OCI-LY1 (cell line): ENCODE results near the gene TPRG1.

Source experiments
- H2AFZ ChIP-seq: fragments of 200-600 bp; sonication (generic), shearing (Covaris generic); 2 replicates; pipeline ENCODE4 v1.6.0; 2014; ENCODE audit warnings: antibody characterized with exemption, mild to moderate bottlenecking, low read length
- H3F3A ChIP-seq: fragments of 200-600 bp; sonication (generic), shearing (Covaris generic); 2 replicates; pipeline ENCODE4 v1.6.0; 2014; ENCODE audit warnings: mild to moderate bottlenecking, antibody characterized with exemption, low read length, moderate library complexity; ENCODE audit not compliant: insufficient read depth
- H3K27ac ChIP-seq: fragments of 200-600 bp; sonication (generic); 2 replicates; pipeline ENCODE4 v1.5.1; 2014; ENCODE audit warnings: low read length, mixed run types, mild to moderate bottlenecking, low read depth; ENCODE audit not compliant: poor library complexity, severe bottlenecking
- H3K27me3 ChIP-seq: fragments of 200-600 bp; sonication (generic); 2 replicates; pipeline ENCODE4 v1.6.0; 2014; ENCODE audit warnings: antibody characterized with exemption, mild to moderate bottlenecking, low read length, moderate library complexity; ENCODE audit not compliant: insufficient read depth
- H3K36me3 ChIP-seq: fragments of 200-600 bp; sonication (generic); 2 replicates; pipeline ENCODE4 v1.6.1; 2014; ENCODE audit warnings: mild to moderate bottlenecking, antibody characterized with exemption, low read length, moderate library complexity, mixed read lengths; ENCODE audit not compliant: insufficient read depth
- H3K4me1 ChIP-seq: fragments of 200-600 bp; sonication (generic); 2 replicates; pipeline ENCODE4 v1.5.1; 2014; ENCODE audit warnings: mild to moderate bottlenecking, low read length, moderate library complexity; ENCODE audit not compliant: insufficient read depth, severe bottlenecking
- H3K4me2 ChIP-seq: fragments of 200-600 bp; sonication (generic), shearing (Covaris generic); 2 replicates; pipeline ENCODE4 v1.6.1; 2014; ENCODE audit warnings: low read length
- H3K4me3 ChIP-seq: fragments of 200-600 bp; sonication (generic); 2 replicates; pipeline ENCODE4 v1.5.1; 2014; ENCODE audit warnings: low read length, low read depth, mild to moderate bottlenecking, mixed read lengths; ENCODE audit not compliant: poor library complexity, severe bottlenecking
- H3K79me2 ChIP-seq: fragments of 200-600 bp; shearing (Covaris generic); 2 replicates; pipeline ENCODE4 v1.6.1; 2016; ENCODE audit warnings: mixed run types, low read length, mixed read lengths; ENCODE audit not compliant: insufficient read depth
- H3K9ac ChIP-seq: fragments of 200-600 bp; sonication (generic), shearing (Covaris generic); 2 replicates; pipeline ENCODE4 v1.6.1; 2014; ENCODE audit warnings: mild to moderate bottlenecking, low read length, mixed read lengths
- H3K9me2 ChIP-seq: fragments of 200-600 bp; sonication (generic), shearing (Covaris generic); 2 replicates; pipeline ENCODE4 v1.6.1; 2014; ENCODE audit warnings: low read depth, mild to moderate bottlenecking, low read length, mixed read lengths
- H3K9me3 ChIP-seq: fragments of 200-600 bp; shearing (Covaris generic); 2 replicates; pipeline ENCODE4 v1.6.1; 2014; ENCODE audit warnings: low read length, mixed read lengths
- H4K20me1 ChIP-seq: fragments of 200-600 bp; sonication (generic), shearing (Covaris generic); 2 replicates; pipeline ENCODE4 v1.6.0; 2016; ENCODE audit warnings: mild to moderate bottlenecking, low read length; ENCODE audit not compliant: insufficient read depth
- EZH2 ChIP-seq: fragments of 200-600 bp; sonication (generic), shearing (Covaris generic); IDR thresholded peaks from 2 replicates; pipeline ENCODE4 v1.8.0; 2017; ENCODE audit warnings: borderline replicate concordance, mixed run types, mild to moderate bottlenecking, antibody characterized with exemption, low read length, moderate library complexity, mixed read lengths
- TF ChIP-seq, protein P1 (sequence below): fragments of 200-600 bp; sonication (generic), shearing (Covaris generic); IDR thresholded peaks from 2 replicates; pipeline ENCODE4 v1.5.1; 2017; ENCODE audit warnings: mild to moderate bottlenecking, antibody characterized with exemption, low read length, moderate library complexity, mixed read lengths

TPRG1 gene

DNA sequence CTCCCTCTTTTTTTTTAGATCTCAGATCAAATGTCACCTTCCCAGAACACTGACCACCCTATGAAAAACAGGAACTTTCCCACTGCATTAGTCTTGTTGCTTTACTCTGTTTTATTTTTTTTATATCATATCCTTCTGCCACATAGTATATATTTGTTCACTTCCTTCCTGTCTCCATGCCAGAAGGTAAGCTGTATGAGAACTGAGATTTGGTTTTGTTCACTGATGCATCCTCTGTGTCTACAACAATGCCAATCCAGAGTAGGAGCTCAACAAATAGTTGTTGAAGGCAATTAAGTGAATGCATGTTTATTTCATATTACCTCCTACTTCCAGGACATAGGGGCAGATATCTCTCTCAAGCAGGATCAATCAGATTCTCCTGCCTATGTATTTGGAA is 114.4 kb downstream of the TPRG1 start:
- no peak overlapping the region for H2AFZ ChIP-seq
- no peaks in the 10 kb centered on the region for H3K9me2 ChIP-seq
- H3K27ac ChIP-seq, result no peak overlapping the region
- no peaks in the 10 kb centered on the region for H3K36me3 ChIP-seq
- no peaks in the 10 kb centered on the region for H3K4me1 ChIP-seq
- H3K79me2 ChIP-seq, result no peaks in the 10 kb centered on the region
- TF ChIP-seq, protein P1, sequence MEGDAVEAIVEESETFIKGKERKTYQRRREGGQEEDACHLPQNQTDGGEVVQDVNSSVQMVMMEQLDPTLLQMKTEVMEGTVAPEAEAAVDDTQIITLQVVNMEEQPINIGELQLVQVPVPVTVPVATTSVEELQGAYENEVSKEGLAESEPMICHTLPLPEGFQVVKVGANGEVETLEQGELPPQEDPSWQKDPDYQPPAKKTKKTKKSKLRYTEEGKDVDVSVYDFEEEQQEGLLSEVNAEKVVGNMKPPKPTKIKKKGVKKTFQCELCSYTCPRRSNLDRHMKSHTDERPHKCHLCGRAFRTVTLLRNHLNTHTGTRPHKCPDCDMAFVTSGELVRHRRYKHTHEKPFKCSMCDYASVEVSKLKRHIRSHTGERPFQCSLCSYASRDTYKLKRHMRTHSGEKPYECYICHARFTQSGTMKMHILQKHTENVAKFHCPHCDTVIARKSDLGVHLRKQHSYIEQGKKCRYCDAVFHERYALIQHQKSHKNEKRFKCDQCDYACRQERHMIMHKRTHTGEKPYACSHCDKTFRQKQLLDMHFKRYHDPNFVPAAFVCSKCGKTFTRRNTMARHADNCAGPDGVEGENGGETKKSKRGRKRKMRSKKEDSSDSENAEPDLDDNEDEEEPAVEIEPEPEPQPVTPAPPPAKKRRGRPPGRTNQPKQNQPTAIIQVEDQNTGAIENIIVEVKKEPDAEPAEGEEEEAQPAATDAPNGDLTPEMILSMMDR, result no peak
- no peak for TF ChIP-seq EZH2
- H3F3A ChIP-seq, result no peaks in the 10 kb centered on the region
- no peak overlapping the region for H3K9ac ChIP-seq
- H3K9me3 ChIP-seq, result no peaks in the 10 kb centered on the region
- H3K4me3 ChIP-seq, result no peak overlapping the region
- no peak overlapping the region for H3K4me2 ChIP-seq
- H3K27me3 ChIP-seq, result no peaks in the 10 kb centered on the region
- no peaks in the 10 kb centered on the region for H4K20me1 ChIP-seq

DNA sequence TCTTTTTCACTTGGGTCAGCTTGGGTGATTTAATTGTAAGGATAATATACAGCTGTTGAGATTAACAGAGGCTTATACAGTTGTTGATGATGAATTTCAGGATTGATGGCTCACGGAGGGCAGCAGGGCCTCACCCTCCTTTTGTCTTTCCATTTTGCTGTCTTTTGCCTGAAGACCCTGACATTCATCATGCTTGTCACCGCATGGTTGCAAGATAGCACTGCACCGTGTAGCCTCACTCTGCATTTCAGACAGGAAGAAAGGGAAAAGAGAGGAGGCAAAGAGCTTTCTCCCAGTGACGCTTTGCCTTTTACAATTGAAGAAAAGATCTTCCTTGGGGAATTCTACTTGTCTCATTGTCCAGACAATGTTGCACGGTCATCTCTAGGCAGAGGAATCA is 115.1 kb downstream of the TPRG1 start:
- H3K9ac ChIP-seq, result no peak overlapping the region
- no peaks in the 10 kb centered on the region for H3K27me3 ChIP-seq
- H3F3A ChIP-seq, result no peaks in the 10 kb centered on the region
- no peaks in the 10 kb centered on the region for H3K36me3 ChIP-seq
- TF ChIP-seq, protein P1, result no peak
- TF ChIP-seq EZH2, result no peak
- no peaks in the 10 kb centered on the region for H3K9me3 ChIP-seq
- no peaks in the 10 kb centered on the region for H3K79me2 ChIP-seq
- no peak overlapping the region for H3K4me3 ChIP-seq
- H3K4me1 ChIP-seq, result no peaks in the 10 kb centered on the region
- H4K20me1 ChIP-seq, result no peaks in the 10 kb centered on the region
- no peaks in the 10 kb centered on the region for H3K9me2 ChIP-seq
- no peak overlapping the region for H3K4me2 ChIP-seq
- H2AFZ ChIP-seq, result no peak overlapping the region
- H3K27ac ChIP-seq, result no peak overlapping the region

DNA sequence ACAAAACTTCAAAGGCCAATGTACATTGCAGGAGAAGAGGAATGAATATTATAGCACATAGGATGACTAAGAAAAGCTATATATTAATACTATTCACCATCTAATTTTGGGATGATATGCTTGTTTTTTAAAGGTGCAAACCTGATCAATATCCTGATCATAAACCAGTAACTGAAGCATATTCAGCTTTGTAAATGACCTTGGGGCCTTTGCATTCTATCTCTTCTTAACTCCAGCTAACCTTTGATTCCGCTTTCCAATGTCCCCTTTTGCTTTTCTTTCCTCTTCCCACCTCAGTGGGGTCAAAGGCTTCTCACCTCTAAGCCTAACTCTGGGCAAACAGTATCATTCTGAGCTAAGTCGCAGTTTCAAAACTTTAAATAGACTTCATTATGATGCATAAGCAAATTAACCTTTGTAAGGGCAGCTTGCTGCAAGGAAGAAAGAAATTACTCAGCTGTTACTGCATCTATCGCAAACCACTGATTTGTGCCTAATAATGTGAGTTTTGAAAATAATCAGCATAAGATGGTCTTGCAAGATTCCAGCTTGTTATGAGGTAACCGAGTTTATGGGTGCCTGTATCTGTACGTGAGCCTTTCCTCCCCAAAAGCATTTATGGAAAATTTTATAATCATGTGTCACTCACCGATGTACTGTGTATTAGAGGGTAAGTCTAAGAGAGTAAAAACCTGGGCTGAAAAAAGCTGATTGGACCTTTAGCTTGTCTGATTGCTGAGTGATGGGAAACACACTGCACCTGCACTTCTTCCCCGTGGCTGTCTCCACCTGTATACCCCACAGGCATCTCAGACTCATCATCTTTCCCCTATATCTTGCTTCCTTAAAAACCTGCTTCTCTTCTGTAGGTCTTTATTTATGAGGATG is 116.8 kb downstream of the TPRG1 start:
- Histone ChIP-seq H3K4me1 (no peaks in the 10 kb centered on the region), H3K4me3 (no peak overlapping the region), H2AFZ (no peak overlapping the region), H3K27ac (no peak overlapping the region), H3K79me2 (no peaks in the 10 kb centered on the region), H3K4me2 (no peak overlapping the region), H3K27me3 (no peaks in the 10 kb centered on the region), H3K9me2 (no peaks in the 10 kb centered on the region), H3K36me3 (no peaks in the 10 kb centered on the region), H3K9me3 (no peaks in the 10 kb centered on the region), H4K20me1 (no peaks in the 10 kb centered on the region), H3K9ac (no peak overlapping the region), H3F3A (no peaks in the 10 kb centered on the region)
- TF ChIP-seq EZH2, result no peak
- TF ChIP-seq, protein P1, result no peak
